GM12801 (cell line): ENCODE results near the gene ARAP3.

Experiments
- TF ChIP-seq, protein P1 (sequence below): IDR thresholded peaks from one replicate; pipeline ENCODE4 v1.5.1; 2011; ENCODE audit warnings: control low read depth; ENCODE audit not compliant: insufficient read length; ENCODE audit errors: extremely low read depth

The ARAP3 gene

DNA sequence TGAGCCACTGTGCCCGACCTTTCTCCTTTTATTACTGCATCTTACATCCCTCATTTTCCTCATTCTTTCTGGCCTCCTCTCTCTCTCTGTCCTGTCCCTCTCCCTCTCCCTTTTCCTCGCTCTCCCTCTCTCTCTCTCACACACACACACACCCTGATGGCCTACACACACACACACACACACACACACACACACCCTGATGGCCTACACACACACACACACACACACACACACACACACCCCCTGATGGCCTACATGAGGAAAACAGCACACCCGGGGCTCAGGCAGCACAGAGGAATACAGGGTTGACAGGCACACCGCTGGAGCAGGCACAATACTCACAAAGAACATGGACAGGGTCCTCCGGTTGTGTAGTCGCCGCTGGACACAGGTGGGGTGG is 27.0 kb downstream of the ARAP3 start:
- TF ChIP-seq, protein P1, sequence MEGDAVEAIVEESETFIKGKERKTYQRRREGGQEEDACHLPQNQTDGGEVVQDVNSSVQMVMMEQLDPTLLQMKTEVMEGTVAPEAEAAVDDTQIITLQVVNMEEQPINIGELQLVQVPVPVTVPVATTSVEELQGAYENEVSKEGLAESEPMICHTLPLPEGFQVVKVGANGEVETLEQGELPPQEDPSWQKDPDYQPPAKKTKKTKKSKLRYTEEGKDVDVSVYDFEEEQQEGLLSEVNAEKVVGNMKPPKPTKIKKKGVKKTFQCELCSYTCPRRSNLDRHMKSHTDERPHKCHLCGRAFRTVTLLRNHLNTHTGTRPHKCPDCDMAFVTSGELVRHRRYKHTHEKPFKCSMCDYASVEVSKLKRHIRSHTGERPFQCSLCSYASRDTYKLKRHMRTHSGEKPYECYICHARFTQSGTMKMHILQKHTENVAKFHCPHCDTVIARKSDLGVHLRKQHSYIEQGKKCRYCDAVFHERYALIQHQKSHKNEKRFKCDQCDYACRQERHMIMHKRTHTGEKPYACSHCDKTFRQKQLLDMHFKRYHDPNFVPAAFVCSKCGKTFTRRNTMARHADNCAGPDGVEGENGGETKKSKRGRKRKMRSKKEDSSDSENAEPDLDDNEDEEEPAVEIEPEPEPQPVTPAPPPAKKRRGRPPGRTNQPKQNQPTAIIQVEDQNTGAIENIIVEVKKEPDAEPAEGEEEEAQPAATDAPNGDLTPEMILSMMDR = no peak

DNA sequence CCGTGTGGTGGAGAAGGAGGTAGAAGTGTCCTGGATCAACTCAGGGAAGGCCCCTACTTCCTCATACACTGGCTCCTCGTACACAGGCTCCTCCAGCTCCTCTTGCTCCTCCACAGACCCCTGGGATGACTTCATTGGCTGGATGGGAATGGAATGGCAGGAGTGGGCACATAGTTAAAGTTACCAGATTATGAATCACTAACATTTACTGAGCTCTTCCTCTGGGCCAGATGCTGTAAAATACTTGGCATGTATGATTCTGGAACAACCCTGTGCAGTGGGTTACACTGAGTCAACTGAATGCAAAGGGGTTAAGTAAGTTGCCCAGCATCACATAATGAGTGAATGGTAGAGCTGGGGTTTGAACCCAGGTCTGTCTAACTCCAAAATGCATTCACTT is 27.7 kb downstream of the ARAP3 start:
- TF ChIP-seq, protein P1 = no peak

DNA sequence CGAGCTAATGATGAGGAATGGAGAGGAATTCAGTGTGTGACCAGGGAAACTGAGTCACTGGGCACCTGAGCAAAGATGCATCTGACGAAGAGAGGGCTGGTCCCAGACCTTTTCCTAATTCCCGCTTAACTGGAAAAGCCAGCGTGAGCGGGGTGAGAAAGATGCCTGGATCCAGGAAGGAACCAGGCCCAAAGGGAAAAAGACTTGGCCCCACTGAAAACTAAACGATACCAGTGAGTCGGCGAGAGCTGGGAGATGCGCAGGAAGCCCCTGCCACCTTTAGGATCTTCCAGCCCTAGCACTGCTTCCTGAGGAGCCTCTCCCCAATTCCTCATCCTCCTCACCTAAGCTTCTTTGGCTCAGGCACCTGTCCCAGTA is 30.3 kb downstream of the ARAP3 start:
- TF ChIP-seq, protein P1 = no peak

DNA sequence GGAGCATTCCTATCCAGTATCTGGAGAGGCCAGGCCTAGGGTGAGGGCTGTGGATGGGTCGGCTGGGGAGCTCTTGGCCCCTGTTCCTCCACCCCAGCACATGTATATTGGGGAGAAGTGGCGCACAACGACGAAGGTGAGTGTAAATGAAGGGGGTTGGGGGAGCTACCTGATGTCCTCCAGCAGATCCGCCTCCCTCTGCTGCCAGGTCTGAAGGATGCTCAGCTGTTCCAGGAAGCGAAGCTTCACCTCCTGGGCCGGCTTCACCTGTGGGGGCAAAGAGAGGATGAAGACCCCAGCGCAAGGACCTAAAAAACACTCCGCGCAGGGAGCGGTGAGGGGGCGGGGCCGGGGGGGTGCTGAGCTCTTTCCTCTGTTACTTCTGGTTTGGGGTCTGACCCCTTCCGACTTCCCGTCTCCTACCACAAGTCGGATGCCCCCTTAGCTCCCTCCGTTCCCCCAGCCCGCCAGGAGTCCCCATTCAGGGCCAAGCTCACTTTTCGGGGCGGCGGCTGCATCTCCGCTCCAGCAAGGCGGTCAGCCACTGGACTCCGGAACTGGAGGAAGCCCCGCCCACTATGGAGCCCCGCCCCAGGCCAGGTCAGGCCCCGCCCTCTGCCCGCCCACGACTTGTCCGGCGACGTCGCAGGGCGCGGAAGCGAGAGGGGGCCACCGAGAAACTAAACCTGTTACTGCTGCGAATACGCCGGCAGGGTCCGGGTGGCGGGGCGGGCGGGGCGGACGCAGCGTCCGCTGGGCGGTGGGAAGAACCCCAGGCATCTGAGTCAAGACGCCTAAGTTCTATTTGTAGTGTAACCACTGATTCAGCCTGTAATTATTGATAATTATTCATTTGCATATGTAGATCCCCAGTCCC is 30.9 kb downstream of the ARAP3 start, which contains the start of gene FCHSD1:
TSS of gene FCHSD1 (minus strand) at position 568 of the 877 bp plus-strand sequence. CDS start at position 518, 50 bp downstream.
- TF ChIP-seq, protein P1 = no peak

DNA sequence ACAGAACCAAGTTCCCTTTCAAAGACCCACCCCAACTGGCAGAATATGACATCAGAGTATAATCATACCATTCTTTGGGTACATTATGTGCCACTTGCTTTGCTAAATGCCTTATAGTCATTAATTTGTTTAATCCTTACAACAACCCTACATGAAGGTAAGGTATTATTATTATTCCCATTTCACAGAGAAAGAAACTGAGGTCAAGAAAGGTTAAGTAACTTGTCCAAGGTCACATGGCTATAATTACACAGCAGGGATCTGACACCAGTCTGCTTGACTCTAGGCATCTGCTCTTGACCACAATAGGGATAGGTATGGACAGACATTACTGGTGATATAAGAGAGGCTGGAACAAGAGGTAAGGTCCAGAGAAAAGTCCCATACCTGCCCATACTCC is 32.1 kb downstream of the ARAP3 start:
- TF ChIP-seq, protein P1 = no peak

DNA sequence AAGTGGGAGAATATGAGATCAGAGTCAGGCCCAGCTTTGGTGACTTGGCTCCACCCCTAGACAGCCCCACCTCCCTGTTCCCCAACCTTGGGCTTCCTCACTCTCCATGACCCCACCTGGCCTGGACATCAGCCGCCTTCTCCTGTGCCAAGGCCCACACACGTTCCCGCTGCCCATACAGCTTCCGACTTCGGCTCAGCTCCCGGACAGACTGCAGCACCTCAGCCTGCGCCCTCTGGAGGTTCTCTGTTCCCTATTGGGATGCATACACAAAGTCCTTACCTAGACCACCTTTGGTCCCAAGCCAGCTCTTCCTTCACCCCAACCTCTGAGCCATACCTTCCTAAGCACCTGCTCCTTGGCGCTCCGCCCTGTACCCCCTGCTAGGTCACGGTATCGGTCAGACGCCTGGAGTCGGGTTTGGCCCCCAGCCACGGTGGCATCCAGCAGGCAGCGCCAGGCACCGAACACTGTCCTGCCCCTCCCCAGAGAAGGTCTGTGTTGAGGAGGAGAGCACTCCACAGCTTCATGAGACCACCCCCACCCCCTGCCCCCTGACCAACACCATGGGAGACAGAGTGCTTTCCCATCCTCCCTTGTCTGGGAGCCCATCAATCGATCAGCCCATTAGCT is 32.9 kb downstream of the ARAP3 start:
- TF ChIP-seq, protein P1 = no peak

DNA sequence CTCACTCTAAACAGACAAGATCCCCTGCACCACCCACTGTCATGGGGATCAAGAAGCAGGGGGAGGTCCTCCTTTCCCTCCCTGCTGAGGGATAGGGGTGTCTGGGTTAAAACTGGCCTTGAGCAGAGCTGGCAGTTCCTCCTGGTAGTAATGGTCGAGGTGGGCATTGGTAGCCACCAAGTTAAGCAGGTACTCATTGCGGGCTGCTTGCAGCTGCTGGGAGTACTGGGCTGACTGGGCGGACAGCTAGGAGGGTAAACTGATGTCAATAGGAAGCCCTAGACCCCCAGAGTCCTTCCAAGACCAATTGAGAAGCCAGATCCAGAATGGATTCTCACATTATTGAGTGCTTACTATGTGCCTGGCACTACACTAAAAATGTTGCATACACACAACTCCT is 34.2 kb downstream of the ARAP3 start:
- TF ChIP-seq, protein P1 = no peak
